Heart right ventricle (tissue), 16 donors: ENCODE results near the gene WWP2. TPM values are rescaled to one million over a fixed set of nuclear protein-coding genes. Genes with fewer than 3 reads are reported as not detected.

Source experiments
- ATAC-seq, 8 donors: fragments of 200-7000 bp; cut with Tn5 transposase; one replicate each; pipeline ENCODE4 v1.9.1; 2020; ENCODE audit warnings: mild to moderate bottlenecking in 8 of 8, moderate library complexity in 8 of 8, moderate number of reproducible peaks in 1 of 8
- DNase-seq, 2 donors: peaks; one replicate each; pipeline ENCODE4 v3.0.0-alpha.2; 2020
- H3K27ac ChIP-seq, 10 donors: fragments of 200-600 bp; sonication (generic) in 2 of 10; one replicate each; pipeline versions ENCODE4 v1.5.0 to v1.8.0; 2020 to 2022; ENCODE audit warnings: mild to moderate bottlenecking in 3 of 10
- H3K27me3 ChIP-seq, 7 donors: fragments of 200-600 bp; one replicate each; pipeline ENCODE4 v1.8.0; 2021 to 2022; ENCODE audit warnings: mild to moderate bottlenecking in 2 of 7
- H3K36me3 ChIP-seq, 9 donors: fragments of 200-600 bp; sonication (generic) in 1 of 9; one replicate each; pipeline versions ENCODE4 v1.5.0 to v1.8.0; 2020 to 2022; ENCODE audit warnings: mild to moderate bottlenecking in 2 of 9
- H3K4me1 ChIP-seq, 9 donors: fragments of 200-600 bp; sonication (generic) in 1 of 9; one replicate each; pipeline versions ENCODE4 v1.5.0 to v1.8.0; 2020 to 2022; ENCODE audit warnings: mild to moderate bottlenecking in 4 of 9
- H3K4me3 ChIP-seq, 10 donors: fragments of 200-600 bp; sonication (generic) in 2 of 10; one replicate each; pipeline versions ENCODE4 v1.5.0 to v1.8.0; 2020 to 2022; ENCODE audit warnings: mild to moderate bottlenecking in 7 of 10, moderate library complexity in 2 of 10
- H3K9me3 ChIP-seq, 11 donors: fragments of 200-600 bp in 10 of 11; sonication (generic) in 2 of 11; one replicate each; pipeline versions ENCODE4 v1.5.0 to v1.8.0; 2013 to 2022; ENCODE audit warnings: mild to moderate bottlenecking in 2 of 11, control low read depth in 1 of 11, moderate library complexity in 1 of 11
- CTCF ChIP-seq, 9 donors: fragments of 200-600 bp; sonication (generic) in 2 of 9; IDR thresholded peaks; one replicate each; pipeline versions ENCODE4 v1.5.0 to v1.8.0; 2021 to 2022; ENCODE audit warnings: antibody characterized with exemption in 9 of 9, mild to moderate bottlenecking in 5 of 9, moderate library complexity in 1 of 9
- WGBS, 2 donors: extraction: QIAGEN DNeasy Blood & Tissue Kit; methylation state at CpG; one replicate each; pipeline ENCODE4 v1.1.7; 2013; ENCODE audit warnings: inconsistent platforms in 1 of 2; 5-methylcytosine and 5-hydroxymethylcytosine counted together
- intact Hi-C, 10 donors: fragments of 100-400 bp; cut with DNase I; formaldehyde crosslinking; loops; one replicate each; pipeline versions ENCODE4 v1.11.1 to v1.14.2; 2022
- polyA plus RNA-seq, 2 donors: library from polyadenylated mRNA; stranded (reverse); fragments of 200-250 nt; gene quantifications; one replicate each; pipeline ENCODE4 v1.2.3, GENCODE V29; 2013
- total RNA-seq, 10 donors: library from RNA; stranded (reverse); fragmentation: NEBNext Ultra II Directional in 3 of 10; extraction: Animal tissue kit (Norgen Biotek cat#: 25700) in 3 of 10; gene quantifications; one replicate each; pipeline versions ENCODE4 v1.2.1 to v1.2.4, GENCODE V29; 2021 to 2023
- donor health status: Arrhythmogenic right ventricular cardiomyopathy.
- donor health status: ischemic (EF 13 %, LVEDD 7.1; RV severe dilation, severe dysfunction).
- donor health status: healthy with polysubstance abuse.
- donor health status: DM: no; HTN: yes; CAD: no.
- donor health status: DM: no; HTN: no; CAD: no.
- donor health status: ischemic (EF 25% LVEDD 6.9; RV normal size, moderate dysfunction).
- donor health status: ischemic (EF 25% LVEDD 5.7; RV mildly dilated, moderate dysfunction).
- donor health status: healthy.
- donor health status: DM: yes; HTN: yes; CAD: no.
- donor health status: Ischemic cardiomyopathy.
- donor health status: ischemic (EF 35%, LVEDD 5.7; RV mildly dilated, moderate dysfunction).
- donor health status: nonischemic (EF 11% LVEDD 7.7; RV severe dilation, severe dysfunction).
- donor health status: DM: yes; HTN: yes; CAD: no.
- donor health status: PGD.
- donor health status: ischemic (EF 29% LVEDD 5.4; RV normal size, mild dysfunction).
- donor health status: nonischemic (EF 23%, LVEDD 6.1; RV moderate dilation, normal function).

Gene WWP2
- total and polyA plus RNA-seq, 12 donors = 9.0 to 31.1 (median 20.7) TPM

GRCh38 chr16:69859105-69859989 is 97.2 kb downstream of the WWP2 start:
- Histone ChIP-seq H3K4me3 (no peak overlapping the region), H3K4me1 (peaks cover 17 to 65% (median 42%) of the 10 kb centered on the region in 9 donors), H3K9me3 (no peaks in the 10 kb centered on the region), H3K27me3 (no peaks in the 10 kb centered on the region), H3K36me3 (peaks cover 0 to 15% (median 0%) of the 10 kb centered on the region in 9 donors), H3K27ac (peak overlapping the region; percentile 51 to 95 (median 89))
- peak in 8 of 9 donors; percentile 22 to 59 (median 38) for TF ChIP-seq CTCF (IDR thresholded peaks at IDR 0.05)
- peak; percentile 24 to 58 for DNase-seq
- peak; percentile 42 to 86 (median 71) for ATAC-seq
- 40 to 48% methylated on average over 20 of the region's 20 CpGs for WGBS, 2 donors
- intact Hi-C loops = no loop called here

- H3K27ac ChIP-seq = peak overlapping the region; percentile 72 to 95 (median 89)
- WGBS, 2 donors = 83% methylated on average over 9 of the region's 9 CpGs
- peaks cover 0 to 15% (median 0%) of the 10 kb centered on the region in 9 donors for H3K36me3 ChIP-seq
- H3K9me3 ChIP-seq = no peaks in the 10 kb centered on the region
- no peak overlapping the region for H3K4me3 ChIP-seq
- TF ChIP-seq CTCF (IDR thresholded peaks at IDR 0.05) = no peak
- peak in 1 of 8 donors; percentile 13 for ATAC-seq
- peaks cover 17 to 58% (median 38%) of the 10 kb centered on the region in 9 donors for H3K4me1 ChIP-seq
- H3K27me3 ChIP-seq = no peaks in the 10 kb centered on the region
- no peak for DNase-seq
- intact Hi-C loops = loop anchor here in 8 of 10 donors (2.0 to 10.0 kb wide), 7 partner anchors 62 to 67 kb away; no protein-coding TSS in a partner anchor
These were observed 98.4 kb downstream of the WWP2 start for GRCh38 chr16:69860233-69861231.

- intact Hi-C loops = loop anchor here in 8 of 10 donors (2.0 to 10.0 kb wide), 7 partner anchors 63 to 67 kb away; no protein-coding TSS in a partner anchor
These were observed 99.3 kb downstream of the WWP2 start for GRCh38 chr16:69861292-69862030.

More at GRCh38 chr16:69861292-69862030, 99.3 kb downstream of the WWP2 start:
- Histone ChIP-seq H3K36me3 (peaks cover 0 to 15% (median 0%) of the 10 kb centered on the region in 9 donors), H3K27me3 (no peaks in the 10 kb centered on the region), H3K27ac (peak overlapping the region; percentile 72 to 95 (median 89)), H3K4me3 (peak overlapping the region in 5 of 10 donors; percentile 9 to 28 (median 23)), H3K9me3 (no peaks in the 10 kb centered on the region), H3K4me1 (peaks cover 17 to 60% (median 38%) of the 10 kb centered on the region in 9 donors)
- TF ChIP-seq CTCF (IDR thresholded peaks at IDR 0.05) = no peak
- WGBS, 2 donors = 18 to 19% methylated on average over 12 of the region's 12 CpGs
- DNase-seq = peak in 1 of 2 donors; percentile 90
- ATAC-seq = peak; percentile 80 to 92 (median 89)
